Measurements from ENCODE around the gene VAMP1.

The VAMP1 gene

DNA sequence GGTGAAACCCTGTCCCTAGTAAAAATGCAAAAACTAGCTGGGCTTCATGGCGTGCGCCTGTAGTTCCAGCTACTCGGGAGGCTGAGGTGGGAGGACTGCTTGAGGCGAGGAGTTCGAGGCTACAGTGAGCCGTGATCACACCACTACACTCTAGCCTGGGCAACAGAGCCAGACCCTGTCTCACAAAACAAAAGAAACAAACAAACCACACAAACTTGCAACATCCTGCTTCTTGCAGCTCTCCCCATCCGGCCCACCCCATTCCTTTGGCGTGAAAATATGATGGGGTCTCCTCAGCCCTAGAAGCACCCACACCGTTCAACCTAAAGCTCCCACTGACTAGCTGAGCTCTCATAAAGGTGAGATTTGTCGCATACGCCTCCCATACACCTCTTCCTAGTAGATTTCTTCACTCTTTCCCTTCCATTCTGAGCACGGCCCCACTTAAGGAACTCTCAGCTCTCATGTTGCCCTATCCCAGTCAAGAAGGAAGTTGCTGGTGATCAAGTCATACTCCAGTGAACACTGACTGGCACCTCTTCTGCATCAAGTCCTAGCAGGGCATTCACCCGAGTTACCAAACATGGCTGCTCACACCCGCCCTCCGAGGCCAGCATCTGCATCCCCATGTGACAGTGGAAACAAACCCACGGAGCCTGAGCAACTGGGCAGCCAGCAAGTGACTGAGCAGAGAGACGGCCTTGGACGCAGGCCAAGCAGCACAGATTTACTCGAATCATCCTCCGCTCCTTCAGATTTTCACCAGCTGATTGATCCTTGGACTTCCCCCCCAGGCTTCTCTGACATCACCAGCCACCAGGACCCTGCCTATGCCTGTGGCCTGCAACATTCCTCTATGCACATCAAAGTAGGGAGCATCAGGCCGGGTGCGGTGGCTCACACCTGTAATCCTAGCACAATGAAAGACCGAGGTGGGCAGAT is 44.6 kb downstream of the VAMP1 start:
- DNase-seq = no peak

DNA sequence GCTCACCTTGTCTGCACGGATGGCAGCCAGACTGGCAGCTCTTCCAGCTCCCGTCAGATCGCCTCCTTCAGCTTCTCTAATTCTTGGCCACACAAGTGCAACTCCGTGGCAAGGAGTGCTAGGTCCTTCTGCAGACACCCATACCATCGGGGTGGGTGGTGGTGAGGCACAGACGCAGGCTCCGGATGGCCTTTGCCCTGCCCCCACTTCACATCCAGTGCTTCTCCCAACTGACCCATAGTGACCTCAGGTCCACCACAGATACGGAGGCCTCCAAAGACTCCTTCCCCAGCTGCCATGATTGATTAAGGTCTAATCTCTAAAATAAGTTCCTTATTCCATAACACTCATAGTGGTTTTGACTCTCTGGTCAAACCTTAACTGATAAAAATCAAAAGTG is 45.6 kb downstream of the VAMP1 start:
- no peak for DNase-seq

DNA sequence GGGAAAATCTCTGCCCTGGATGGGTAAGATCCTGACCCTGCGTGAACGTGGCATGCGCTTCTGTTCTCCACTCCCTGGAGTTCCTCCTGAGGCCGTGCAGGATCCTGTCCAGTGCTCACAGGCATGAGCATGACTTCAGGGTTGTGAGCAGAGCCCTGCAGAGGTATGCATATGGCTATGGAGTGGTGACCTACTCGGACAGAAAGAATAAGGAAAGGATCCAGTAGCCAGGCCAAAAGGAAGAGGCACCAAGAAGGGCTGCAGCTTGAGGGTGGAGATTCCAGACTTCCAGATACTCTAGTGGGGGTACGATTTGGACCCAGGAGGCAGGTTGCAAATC is 46.5 kb downstream of the VAMP1 start:
- no peak for DNase-seq

DNA sequence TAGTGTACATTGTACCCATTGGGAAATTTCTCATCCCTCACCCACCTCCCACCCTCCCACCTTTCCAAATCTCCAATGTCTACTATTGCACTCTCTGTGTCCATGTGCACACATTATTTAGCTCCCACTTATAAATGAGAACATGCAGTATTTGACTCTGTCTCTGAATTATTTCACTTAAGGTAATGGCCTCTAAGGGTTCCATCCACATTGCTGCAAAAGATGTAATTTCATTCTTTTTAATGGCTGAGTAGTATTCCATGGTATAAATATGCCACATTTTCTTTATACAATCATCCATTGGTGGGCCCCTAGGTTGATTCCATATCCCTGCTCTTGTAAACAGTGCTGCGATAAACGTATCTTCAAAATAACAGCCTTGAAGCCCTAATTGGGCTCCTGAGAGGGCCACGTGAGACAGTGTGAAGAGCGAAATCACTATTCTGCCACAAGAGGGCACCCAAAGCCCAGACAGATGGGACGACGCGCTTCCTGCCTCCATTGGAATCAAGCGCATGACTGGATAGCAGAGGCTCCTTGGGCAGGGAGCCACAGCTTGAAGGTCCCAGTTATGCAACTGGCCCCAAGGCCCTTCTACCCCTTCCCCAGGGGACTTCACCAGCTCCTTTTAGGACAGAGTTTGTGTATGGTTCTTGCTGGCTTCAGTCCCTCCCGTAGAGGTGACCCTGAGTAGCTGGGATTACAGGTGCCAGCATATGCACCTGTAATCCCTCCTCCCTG is 47.0 kb downstream of the VAMP1 start:
- DNase-seq = peak; percentile 82

DNA sequence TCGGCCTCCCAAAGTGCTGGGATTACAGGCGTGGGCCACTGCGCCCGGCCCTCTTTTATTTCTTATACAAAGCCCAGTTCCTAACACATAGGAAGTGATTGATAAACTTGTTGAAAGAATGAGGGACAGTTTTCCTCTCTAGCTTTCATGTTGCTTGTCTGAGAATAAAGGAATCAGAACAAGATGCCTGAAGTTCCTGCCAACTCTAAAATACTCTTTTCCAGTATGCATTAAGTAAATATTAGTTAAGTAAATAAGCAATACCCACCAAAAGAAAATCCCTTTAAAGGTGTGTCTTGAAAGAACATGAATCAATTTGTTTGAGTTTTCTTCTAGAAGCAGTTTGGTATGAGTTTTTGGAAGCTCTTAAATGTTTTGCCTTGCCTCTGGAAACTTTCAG is 50.1 kb downstream of the VAMP1 start:
- no peak for DNase-seq

DNA sequence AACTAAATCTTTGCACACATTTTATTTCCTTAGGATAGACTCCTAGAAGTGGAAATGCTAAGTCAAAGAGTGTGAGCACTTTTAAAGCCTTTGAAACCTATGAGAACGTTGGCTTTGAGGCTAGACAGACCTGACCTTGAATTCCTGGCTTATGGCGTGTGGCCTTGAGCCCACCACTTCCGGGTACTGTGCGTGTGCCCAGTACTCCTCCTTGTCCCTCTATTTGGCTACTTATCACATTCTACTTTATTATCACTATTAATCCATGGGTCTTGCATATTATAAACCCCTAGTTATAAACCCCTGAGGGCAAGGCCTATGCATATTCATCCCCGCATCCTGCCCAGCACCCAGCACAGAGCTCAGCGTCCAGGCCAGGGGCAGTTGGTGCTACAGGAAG is 51.7 kb downstream of the VAMP1 start:
- DNase-seq = no peak

DNA sequence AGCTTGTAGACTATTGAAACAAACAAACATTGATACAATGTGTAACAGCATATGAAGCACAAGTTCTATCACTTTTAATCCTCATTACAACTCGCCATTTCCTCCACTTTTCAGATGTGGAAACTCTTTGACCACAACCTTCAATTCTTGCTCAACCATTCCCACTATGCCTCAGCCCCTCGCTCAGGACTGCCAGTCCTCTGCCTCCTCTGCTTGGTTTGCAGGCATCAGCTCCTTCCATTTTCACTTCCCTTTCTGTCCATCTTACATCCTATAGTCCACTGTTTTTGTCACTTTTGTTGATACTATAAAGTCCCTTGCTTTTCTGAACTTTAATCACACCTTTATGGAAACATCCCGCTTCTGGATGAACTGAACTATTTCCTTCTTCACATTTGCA is 53.9 kb downstream of the VAMP1 start:
- DNase-seq = no peak

All from central memory CD4-positive, alpha-beta T cell (primary cell).